ENCODE data around the gene PRSS36. TPM values are rescaled to one million over a fixed set of nuclear protein-coding genes. Genes with fewer than 3 reads are reported as not detected.
"Not testable (repeated sequence)": the region's sequence is repeated elsewhere in the genome, so short reads cannot be mapped to it uniquely, and the experiment has no call there.

PRSS36 gene
- total and polyA plus RNA-seq, 5 donors from 2014 or later, result 0.39 to 1.4 (median 1.2) TPM

GRCh38 chr16:31136822-31137499 lies 12.9 kb downstream of the PRSS36 start:
- H3K4me3 ChIP-seq (ENCODE audit: low read depth, low read length); ATAC-seq (ENCODE audit: low read depth in 2 of 2); H3K36me3 ChIP-seq (ENCODE audit: control insufficient read depth, insufficient read depth, low read length); H3K9me3 ChIP-seq (ENCODE audit: control insufficient read depth in 2 of 2, low read length in 2 of 2); H3K27me3 Mint-ChIP-seq; DNase-seq; H3K36me3 Mint-ChIP-seq; H3K27ac Mint-ChIP-seq; H3K27me3 ChIP-seq (ENCODE audit: control insufficient read depth, insufficient read depth, low read length); H3K27ac ChIP-seq (ENCODE audit: insufficient read depth, low read length, poor library complexity, severe bottlenecking); H3K4me1 ChIP-seq (ENCODE audit: control insufficient read depth, insufficient read depth, low read length, poor library complexity, severe bottlenecking); H3K4me3 Mint-ChIP-seq; H3K9me3 Mint-ChIP-seq; H3K4me1 Mint-ChIP-seq: not testable (repeated sequence)

DNA sequence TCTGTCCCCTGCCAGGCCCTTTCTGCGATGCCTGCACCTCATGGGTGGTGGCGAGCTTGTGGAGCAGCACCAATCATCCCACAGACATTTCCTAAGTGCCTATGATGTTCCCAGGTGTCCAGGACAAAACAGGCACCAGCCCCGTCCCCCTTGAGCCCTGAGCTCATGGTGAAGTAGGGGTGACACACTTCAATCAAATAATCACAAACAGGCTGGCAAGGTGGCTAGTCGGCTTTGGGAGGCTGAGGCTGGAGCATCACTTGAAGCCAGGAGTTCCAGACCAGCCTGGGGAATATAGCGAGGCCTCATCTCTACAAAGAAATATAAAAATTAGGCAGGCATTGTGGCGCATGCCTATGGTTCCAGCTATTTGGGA lies 13.6 kb downstream of the PRSS36 start:
- Histone ChIP-seq H3K9me3 (ENCODE audit: control insufficient read depth in 2 of 2, low read length in 2 of 2) (no peaks in the 10 kb centered on the region), H3K27me3 (ENCODE audit: control insufficient read depth, insufficient read depth, low read length) (no peaks in the 10 kb centered on the region), H3K27ac (ENCODE audit: insufficient read depth, low read length, poor library complexity, severe bottlenecking) (no peak overlapping the region), H3K36me3 (ENCODE audit: control insufficient read depth, insufficient read depth, low read length) (peaks cover 11% of the 10 kb centered on the region), H3K4me3 (ENCODE audit: low read depth, low read length) (no peak overlapping the region), H3K4me1 (ENCODE audit: control insufficient read depth, insufficient read depth, low read length, poor library complexity, severe bottlenecking) (no peaks in the 10 kb centered on the region)
- Mint-ChIP-seq H3K9me3 (peaks cover 0 to 1% (median 0%) of the 10 kb centered on the region in 7 donors), H3K27me3 (no peaks in the 10 kb centered on the region), H3K27ac (no peak overlapping the region), H3K4me3 (no peak overlapping the region), H3K4me1 (peaks cover 0 to 4% (median 0%) of the 10 kb centered on the region in 4 donors), H3K36me3 (peaks cover 3% of the 10 kb centered on the region)
- no peak for DNase-seq
- ATAC-seq (ENCODE audit: low read depth in 2 of 2), result no peak

GRCh38 chr16:31135535-31136286 lies 14.2 kb downstream of the PRSS36 start, which contains the start of gene PRSS8:
Gene PRSS8, minus strand, starts transcription at chr16:31135727. Its CDS starts 229 bp downstream, at chr16:31135498.
- Mint-ChIP-seq H3K27ac (peak within 1 kb of the TSS in 2 of 3 donors; percentile 12 to 73), H3K4me1 (peaks cover 0 to 4% (median 0%) of the 10 kb centered on the region in 4 donors), H3K36me3 (peaks cover 3% of the 10 kb centered on the region), H3K4me3 (no peak within 1 kb of the TSS), H3K9me3 (peaks cover 0 to 1% (median 0%) of the 10 kb centered on the region in 7 donors), H3K27me3 (no peaks in the 10 kb centered on the region)
- Histone ChIP-seq H3K4me3 (ENCODE audit: low read depth, low read length) (no peak within 1 kb of the TSS), H3K9me3 (ENCODE audit: control insufficient read depth in 2 of 2, low read length in 2 of 2) (no peaks in the 10 kb centered on the region), H3K36me3 (ENCODE audit: control insufficient read depth, insufficient read depth, low read length) (peaks cover 14% of the 10 kb centered on the region), H3K27me3 (ENCODE audit: control insufficient read depth, insufficient read depth, low read length) (no peaks in the 10 kb centered on the region), H3K4me1 (ENCODE audit: control insufficient read depth, insufficient read depth, low read length, poor library complexity, severe bottlenecking) (no peaks in the 10 kb centered on the region), H3K27ac (ENCODE audit: insufficient read depth, low read length, poor library complexity, severe bottlenecking) (no peak within 1 kb of the TSS)
- DNase-seq, result no peak
- no peak for ATAC-seq (ENCODE audit: low read depth in 2 of 2)

- H3K27ac Mint-ChIP-seq, result no peak overlapping the region
These were observed 15.0 kb downstream of the PRSS36 start for GRCh38 chr16:31134625-31135534.

DNA sequence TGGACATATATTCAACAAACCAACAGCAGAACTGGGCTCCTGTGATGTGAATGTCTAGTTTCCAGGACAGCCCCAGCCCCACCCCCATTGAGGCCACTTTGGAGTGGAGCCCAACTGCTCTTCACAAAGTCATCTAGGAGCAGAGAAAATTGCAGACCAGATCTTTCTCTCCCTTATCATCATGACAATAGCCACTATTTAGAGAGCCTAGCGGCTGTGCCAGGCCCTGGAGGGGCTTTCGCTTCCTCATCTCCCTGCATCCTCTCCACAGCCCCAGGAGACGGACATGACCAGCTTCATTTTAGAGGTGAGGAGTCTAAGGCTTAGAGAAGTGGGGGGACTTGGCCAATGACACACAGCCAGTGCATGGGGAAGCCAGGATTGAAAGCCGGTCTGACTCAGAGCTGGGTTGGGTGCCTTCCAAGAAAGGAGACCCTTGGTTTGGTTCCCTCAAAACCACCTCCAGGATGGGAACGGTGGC lies 15.7 kb downstream of the PRSS36 start:
- H3K27ac ChIP-seq (ENCODE audit: insufficient read depth, low read length, poor library complexity, severe bottlenecking), result no peak overlapping the region
- H3K36me3 ChIP-seq (ENCODE audit: control insufficient read depth, insufficient read depth, low read length), result peaks cover 26% of the 10 kb centered on the region
- Mint-ChIP-seq H3K27me3 (no peaks in the 10 kb centered on the region), H3K4me3 (no peak overlapping the region), H3K27ac (no peak overlapping the region), H3K4me1 (peaks cover 0 to 4% (median 0%) of the 10 kb centered on the region in 4 donors), H3K36me3 (peaks cover 6% of the 10 kb centered on the region), H3K9me3 (peaks cover 0 to 1% (median 0%) of the 10 kb centered on the region in 7 donors)
- H3K4me1 ChIP-seq (ENCODE audit: control insufficient read depth, insufficient read depth, low read length, poor library complexity, severe bottlenecking), result no peaks in the 10 kb centered on the region
- no peaks in the 10 kb centered on the region for H3K27me3 ChIP-seq (ENCODE audit: control insufficient read depth, insufficient read depth, low read length)
- no peak for DNase-seq
- H3K4me3 ChIP-seq (ENCODE audit: low read depth, low read length), result no peak overlapping the region
- H3K9me3 ChIP-seq (ENCODE audit: control insufficient read depth in 2 of 2, low read length in 2 of 2), result no peaks in the 10 kb centered on the region
- ATAC-seq (ENCODE audit: low read depth in 2 of 2), result no peak

More at GRCh38 chr16:31134625-31135534, 15.0 kb downstream of the PRSS36 start:
- H3K4me3 Mint-ChIP-seq, result no peak overlapping the region
- peaks cover 0 to 1% (median 0%) of the 10 kb centered on the region in 7 donors for H3K9me3 Mint-ChIP-seq
- DNase-seq, result no peak
- H3K27me3 Mint-ChIP-seq, result no peaks in the 10 kb centered on the region
- Histone ChIP-seq H3K27ac (ENCODE audit: insufficient read depth, low read length, poor library complexity, severe bottlenecking) (no peak overlapping the region), H3K4me1 (ENCODE audit: control insufficient read depth, insufficient read depth, low read length, poor library complexity, severe bottlenecking) (no peaks in the 10 kb centered on the region), H3K27me3 (ENCODE audit: control insufficient read depth, insufficient read depth, low read length) (no peaks in the 10 kb centered on the region), H3K36me3 (ENCODE audit: control insufficient read depth, insufficient read depth, low read length) (peaks cover 19% of the 10 kb centered on the region), H3K9me3 (ENCODE audit: control insufficient read depth in 2 of 2, low read length in 2 of 2) (no peaks in the 10 kb centered on the region), H3K4me3 (ENCODE audit: low read depth, low read length) (no peak overlapping the region)
- H3K36me3 Mint-ChIP-seq, result peaks cover 6% of the 10 kb centered on the region
- no peak for ATAC-seq (ENCODE audit: low read depth in 2 of 2)
- H3K4me1 Mint-ChIP-seq, result peaks cover 0 to 4% (median 0%) of the 10 kb centered on the region in 4 donors

GRCh38 chr16:31133046-31133501 lies 16.8 kb downstream of the PRSS36 start:
- H3K27ac ChIP-seq (ENCODE audit: insufficient read depth, low read length, poor library complexity, severe bottlenecking), result no peak overlapping the region
- DNase-seq, result no peak
- Mint-ChIP-seq H3K27me3 (no peaks in the 10 kb centered on the region), H3K36me3 (peaks cover 6% of the 10 kb centered on the region), H3K4me3 (no peak overlapping the region), H3K4me1 (peaks cover 0 to 5% (median under 1%) of the 10 kb centered on the region in 4 donors), H3K27ac (peak overlapping the region in 2 of 3 donors; percentile 47 to 58), H3K9me3 (peaks cover 0 to 1% (median 0%) of the 10 kb centered on the region in 7 donors)
- H3K9me3 ChIP-seq (ENCODE audit: control insufficient read depth in 2 of 2, low read length in 2 of 2), result no peaks in the 10 kb centered on the region
- no peak overlapping the region for H3K4me3 ChIP-seq (ENCODE audit: low read depth, low read length)
- no peaks in the 10 kb centered on the region for H3K4me1 ChIP-seq (ENCODE audit: control insufficient read depth, insufficient read depth, low read length, poor library complexity, severe bottlenecking)
- no peaks in the 10 kb centered on the region for H3K27me3 ChIP-seq (ENCODE audit: control insufficient read depth, insufficient read depth, low read length)
- H3K36me3 ChIP-seq (ENCODE audit: control insufficient read depth, insufficient read depth, low read length), result peaks cover 33% of the 10 kb centered on the region
- no peak for ATAC-seq (ENCODE audit: low read depth in 2 of 2)

DNA sequence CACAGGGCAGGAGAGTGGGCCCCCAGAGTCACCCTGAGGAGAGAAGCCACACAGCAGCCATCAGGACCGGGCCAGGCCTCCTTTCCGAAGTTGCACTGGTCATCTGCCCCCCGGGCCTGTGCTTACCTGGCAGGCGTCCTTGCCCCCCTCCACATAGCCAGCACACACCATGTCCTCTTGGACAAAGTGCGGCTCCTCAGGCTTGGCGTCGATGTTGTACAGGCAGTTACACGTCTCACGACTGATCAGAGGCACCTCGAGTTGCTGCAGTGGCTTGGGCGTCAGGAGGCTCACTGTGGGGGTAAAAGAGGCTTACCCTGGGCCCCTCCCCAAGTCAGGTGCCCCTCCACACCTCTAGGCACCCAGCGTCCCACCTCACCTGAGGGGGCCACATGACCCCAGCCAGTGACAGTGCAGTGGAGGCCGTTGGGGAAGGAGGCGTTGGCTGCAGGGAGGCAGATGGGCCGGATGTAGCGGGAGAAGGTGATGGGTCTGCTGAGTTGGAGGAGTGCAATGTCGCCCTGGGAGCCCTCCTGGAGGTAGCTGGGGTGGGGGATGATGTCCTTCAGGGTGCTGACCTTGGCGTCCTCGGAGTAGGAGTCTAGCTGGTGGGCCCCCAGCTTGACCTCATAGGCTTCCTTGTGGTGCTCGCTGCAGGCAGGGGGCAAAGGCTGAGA lies 17.4 kb downstream of the PRSS36 start:
- H3K4me3 ChIP-seq (ENCODE audit: low read depth, low read length), result no peak overlapping the region
- peaks cover 40% of the 10 kb centered on the region for H3K36me3 ChIP-seq (ENCODE audit: control insufficient read depth, insufficient read depth, low read length)
- H3K4me1 ChIP-seq (ENCODE audit: control insufficient read depth, insufficient read depth, low read length, poor library complexity, severe bottlenecking), result no peaks in the 10 kb centered on the region
- peak overlapping the region in 2 of 3 donors; percentile 47 to 58 for H3K27ac Mint-ChIP-seq
- H3K27me3 ChIP-seq (ENCODE audit: control insufficient read depth, insufficient read depth, low read length), result no peaks in the 10 kb centered on the region
- H3K9me3 Mint-ChIP-seq, result peaks cover 0 to 1% (median 0%) of the 10 kb centered on the region in 7 donors
- H3K27ac ChIP-seq (ENCODE audit: insufficient read depth, low read length, poor library complexity, severe bottlenecking), result no peak overlapping the region
- DNase-seq (no peak), ATAC-seq (ENCODE audit: low read depth in 2 of 2) (no peak)
- H3K4me3 Mint-ChIP-seq, result peak overlapping the region in 1 of 4 donors; percentile 73
- peaks cover 0 to 5% (median 2%) of the 10 kb centered on the region in 4 donors for H3K4me1 Mint-ChIP-seq
- no peaks in the 10 kb centered on the region for H3K9me3 ChIP-seq (ENCODE audit: control insufficient read depth in 2 of 2, low read length in 2 of 2)
- H3K36me3 Mint-ChIP-seq, result peaks cover 12% of the 10 kb centered on the region
- H3K27me3 Mint-ChIP-seq, result no peaks in the 10 kb centered on the region
